Right atrium auricular region (tissue), 2 donors: ENCODE measurements around the gene MPZL3. TPM values are rescaled to one million over a fixed set of nuclear protein-coding genes. Genes with fewer than 3 reads are reported as not detected.
"Not testable (repeated sequence)": the region's sequence is repeated elsewhere in the genome, so short reads cannot be mapped to it uniquely, and the experiment has no call there.

Experiments used
- DNase-seq: peaks from one replicate; pipeline ENCODE4 v3.0.0-alpha.2; 2019; ENCODE audit warnings: low spot score
- H3K27ac ChIP-seq, 2 donors: fragments of 200-600 bp; sonication (generic); 1 replicate in 1 of 2; 2 replicates in 1 of 2; pipeline ENCODE4 v1.5.1; 2016 to 2019
- H3K27me3 ChIP-seq, 2 donors: fragments of 200-600 bp; sonication (generic); one replicate each; pipeline versions ENCODE4 v1.5.1 to v1.6.0; 2017 to 2019
- H3K36me3 ChIP-seq: fragments of 200-600 bp; sonication (generic); one replicate; pipeline ENCODE4 v1.5.1; 2016
- H3K4me1 ChIP-seq, 2 donors: fragments of 200-600 bp; sonication (generic); one replicate each; pipeline versions ENCODE4 v1.5.1 to v1.6.0; 2017 to 2019
- H3K4me3 ChIP-seq, 2 donors: fragments of 200-600 bp; sonication (generic); 1 replicate in 1 of 2; 2 replicates in 1 of 2; pipeline ENCODE4 v1.5.1; 2017 to 2019; ENCODE audit warnings: mild to moderate bottlenecking in 1 of 2, moderate library complexity in 1 of 2
- H3K9me3 ChIP-seq, 2 donors: fragments of 200-600 bp; sonication (generic); one replicate each; pipeline ENCODE4 v1.5.1; 2019
- total RNA-seq, 2 donors: library from RNA; depleted of rRNA; stranded (reverse); fragments of >200 nt; gene quantifications; one replicate each; pipeline ENCODE4 v1.1.0, GENCODE V29; 2016
- TF ChIP-seq, protein P1 (sequence below), 2 donors: fragments of 200-600 bp; sonication (generic); IDR thresholded peaks; one replicate each; pipeline ENCODE4 v1.5.1; 2019; ENCODE audit warnings: antibody characterized with exemption in 2 of 2

The MPZL3 gene
- total RNA-seq, 2 donors from 2014 or later, result 1.0 to 2.0 TPM

DNA sequence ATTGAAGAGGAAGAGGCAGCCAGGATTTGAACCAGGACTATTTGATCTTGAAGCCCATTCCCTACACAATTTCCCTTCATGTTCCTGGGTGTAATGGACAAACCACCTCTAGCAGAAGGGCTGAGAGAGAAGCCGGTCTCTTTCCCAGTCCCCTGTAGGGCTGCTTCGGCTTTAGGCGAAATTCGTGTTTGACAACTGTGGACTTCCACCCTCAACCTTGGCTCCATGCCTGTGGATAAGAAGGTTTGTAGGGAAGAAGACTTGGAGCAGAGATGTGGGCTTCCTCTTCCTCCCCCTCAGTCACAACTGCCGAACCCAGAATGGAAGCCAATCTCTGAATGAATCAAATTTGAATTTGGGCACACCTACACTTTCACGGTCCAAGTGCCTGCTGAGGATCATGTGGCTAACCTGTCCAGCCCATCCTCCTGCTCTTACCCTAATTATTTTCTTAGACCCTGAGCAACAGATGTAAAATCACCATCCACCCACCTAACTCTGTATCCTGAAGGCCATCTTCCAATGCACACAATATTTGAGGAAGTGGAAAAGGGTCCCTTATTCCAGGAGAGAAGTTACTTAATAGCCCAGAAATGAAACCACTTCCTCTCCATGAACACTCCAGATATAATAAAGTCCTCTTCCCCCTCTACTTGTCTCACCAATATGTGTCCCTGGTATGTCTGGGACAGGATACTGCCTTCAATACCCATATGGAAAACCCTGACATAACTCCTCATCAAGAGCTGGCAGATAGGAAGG lies 65.6 kb downstream of the MPZL3 start:
- TF ChIP-seq, protein P1, sequence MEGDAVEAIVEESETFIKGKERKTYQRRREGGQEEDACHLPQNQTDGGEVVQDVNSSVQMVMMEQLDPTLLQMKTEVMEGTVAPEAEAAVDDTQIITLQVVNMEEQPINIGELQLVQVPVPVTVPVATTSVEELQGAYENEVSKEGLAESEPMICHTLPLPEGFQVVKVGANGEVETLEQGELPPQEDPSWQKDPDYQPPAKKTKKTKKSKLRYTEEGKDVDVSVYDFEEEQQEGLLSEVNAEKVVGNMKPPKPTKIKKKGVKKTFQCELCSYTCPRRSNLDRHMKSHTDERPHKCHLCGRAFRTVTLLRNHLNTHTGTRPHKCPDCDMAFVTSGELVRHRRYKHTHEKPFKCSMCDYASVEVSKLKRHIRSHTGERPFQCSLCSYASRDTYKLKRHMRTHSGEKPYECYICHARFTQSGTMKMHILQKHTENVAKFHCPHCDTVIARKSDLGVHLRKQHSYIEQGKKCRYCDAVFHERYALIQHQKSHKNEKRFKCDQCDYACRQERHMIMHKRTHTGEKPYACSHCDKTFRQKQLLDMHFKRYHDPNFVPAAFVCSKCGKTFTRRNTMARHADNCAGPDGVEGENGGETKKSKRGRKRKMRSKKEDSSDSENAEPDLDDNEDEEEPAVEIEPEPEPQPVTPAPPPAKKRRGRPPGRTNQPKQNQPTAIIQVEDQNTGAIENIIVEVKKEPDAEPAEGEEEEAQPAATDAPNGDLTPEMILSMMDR (IDR thresholded peaks at IDR 0.05), result no peak
- no peak for DNase-seq
- H3K4me3 ChIP-seq, result no peak overlapping the region
- no peaks in the 10 kb centered on the region for H3K27me3 ChIP-seq
- no peaks in the 10 kb centered on the region for H3K4me1 ChIP-seq
- H3K9me3 ChIP-seq, result no peaks in the 10 kb centered on the region
- no peak overlapping the region for H3K27ac ChIP-seq
- H3K36me3 ChIP-seq, result no peaks in the 10 kb centered on the region

DNA sequence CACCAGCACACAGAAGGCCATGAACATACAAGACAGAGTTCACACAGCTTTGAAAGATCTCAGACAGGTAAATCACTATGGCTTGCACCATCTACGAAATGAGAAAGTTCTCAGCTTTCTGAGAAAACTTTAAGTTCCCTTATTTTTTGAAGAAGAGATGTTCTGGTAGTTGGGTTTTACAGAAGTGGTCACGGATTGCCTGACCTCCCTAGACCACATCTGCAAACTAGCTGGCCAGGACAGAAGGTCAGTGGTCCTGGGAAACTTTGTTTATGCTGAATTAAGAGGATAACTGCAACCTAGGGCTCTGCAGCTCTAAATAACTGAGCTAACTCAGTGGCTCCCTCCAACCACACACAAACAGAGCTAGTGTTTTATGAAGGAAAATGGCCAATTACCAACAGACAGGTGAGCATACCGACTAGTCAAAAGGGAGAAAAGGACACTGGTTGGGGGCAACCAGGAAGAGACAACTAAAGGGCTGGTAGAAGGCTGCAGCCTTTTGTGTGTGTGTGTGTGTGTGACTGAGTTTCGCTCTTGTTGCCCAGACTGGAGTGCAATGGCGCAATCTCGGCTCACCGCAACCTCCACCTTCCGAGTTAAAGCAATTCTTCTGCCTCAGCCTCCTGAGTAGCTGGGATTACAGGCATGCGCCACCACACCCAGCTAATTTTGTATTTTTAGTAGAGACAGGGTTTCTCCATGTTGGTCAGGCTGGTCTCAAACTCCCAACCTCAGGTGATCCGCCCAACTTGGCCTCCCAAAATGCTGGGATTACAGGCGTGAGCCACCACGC lies 67.2 kb downstream of the MPZL3 start:
- Histone ChIP-seq H3K4me1 (peaks cover 0 to 12% of the 10 kb centered on the region in 2 donors), H3K27me3 (no peaks in the 10 kb centered on the region), H3K9me3 (no peaks in the 10 kb centered on the region), H3K36me3 (no peaks in the 10 kb centered on the region), H3K4me3 (no peak overlapping the region), H3K27ac (no peak overlapping the region)
- TF ChIP-seq, protein P1 (IDR thresholded peaks at IDR 0.05), result no peak
- DNase-seq, result no peak

GRCh38 chr11:118183691-118184090 lies 68.5 kb downstream of the MPZL3 start:
- DNase-seq, result not testable (repeated sequence)

DNA sequence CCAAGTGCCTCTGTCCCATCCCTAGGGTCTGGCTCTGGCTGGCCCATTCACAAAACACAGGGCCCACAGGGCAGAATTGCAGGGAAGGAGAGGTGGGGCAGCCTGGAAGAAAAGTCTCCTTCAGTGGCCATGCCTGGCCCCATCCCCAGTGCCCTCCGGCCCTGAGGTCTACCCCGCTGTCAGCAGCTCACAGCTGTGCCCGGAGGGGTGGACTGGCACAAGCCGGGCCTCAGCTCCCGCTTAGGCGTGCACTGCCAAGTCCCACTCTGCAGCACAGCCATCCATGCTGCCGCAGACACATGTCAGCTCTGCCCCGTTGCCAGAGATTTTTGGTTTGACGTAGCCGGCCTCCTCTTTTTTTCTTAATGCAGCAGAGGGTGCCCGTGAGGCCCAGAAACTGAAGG lies 71.9 kb downstream of the MPZL3 start:
- H3K4me1 ChIP-seq, result peaks cover 0 to 16% of the 10 kb centered on the region in 2 donors
- no peaks in the 10 kb centered on the region for H3K9me3 ChIP-seq
- peak; percentile 85 for DNase-seq
- H3K27ac ChIP-seq, result peak overlapping the region; percentile 82 to 83
- no peaks in the 10 kb centered on the region for H3K36me3 ChIP-seq
- no peaks in the 10 kb centered on the region for H3K27me3 ChIP-seq
- TF ChIP-seq, protein P1 (IDR thresholded peaks at IDR 0.05), result no peak
- H3K4me3 ChIP-seq, result no peak overlapping the region

More at GRCh38 chr11:118183691-118184090, 68.5 kb downstream of the MPZL3 start:
- H3K36me3 ChIP-seq, H3K9me3 ChIP-seq, H3K4me3 ChIP-seq, H3K27me3 ChIP-seq, H3K27ac ChIP-seq: not testable (repeated sequence)
- H3K4me1 ChIP-seq, result peaks cover 0 to 16% of the 10 kb centered on the region in 2 donors

GRCh38 chr11:118176778-118177134 lies 75.4 kb downstream of the MPZL3 start:
- DNase-seq, result no peak
- H3K27me3 ChIP-seq, result no peaks in the 10 kb centered on the region
- no peak overlapping the region for H3K4me3 ChIP-seq
- H3K9me3 ChIP-seq, result no peaks in the 10 kb centered on the region
- peak overlapping the region; percentile 78 to 92 for H3K27ac ChIP-seq
- no peaks in the 10 kb centered on the region for H3K36me3 ChIP-seq
- TF ChIP-seq, protein P1 (IDR thresholded peaks at IDR 0.05), result no peak
- H3K4me1 ChIP-seq, result peaks cover 0 to 19% of the 10 kb centered on the region in 2 donors

Other genes with a start within 250 kb of the MPZL3 start
- not detected for gene TMPRSS4, start 175.3 kb downstream of the MPZL3 start, total RNA-seq
- gene SMIM35, start 165.4 kb downstream of the MPZL3 start, total RNA-seq, result not detected
- 10 to 100 TPM in 1 of 2 donors, 1 to 10 TPM in 1; 2.5 to 11.8 TPM for gene SCN4B, start 99.5 kb downstream of the MPZL3 start, total RNA-seq
- gene SCN2B, start 75.7 kb downstream of the MPZL3 start, total RNA-seq, result 1 to 10 TPM; 3.4 to 8.2 TPM
- 1 to 10 TPM in 1 of 2 donors, under 1 TPM in 1; 0.48 to 2.2 TPM for gene JAML, start 27.4 kb downstream of the MPZL3 start, total RNA-seq
- gene MPZL2, start 11.9 kb upstream of the MPZL3 start, total RNA-seq, result 10 to 100 TPM; 13.8 to 16.8 TPM
- 1 to 10 TPM in 1 of 2 donors, not detected in 1; 1.8 TPM for gene CD3E, start 52.4 kb upstream of the MPZL3 start, total RNA-seq
- 1 to 10 TPM in 1 of 2 donors, not detected in 1; 1.5 TPM for gene CD3D, start 90.3 kb upstream of the MPZL3 start, total RNA-seq
- under 1 TPM in 1 of 2 donors, not detected in 1; 0.24 TPM for gene CD3G, start 92.0 kb upstream of the MPZL3 start, total RNA-seq
- 10 to 100 TPM; 46.3 to 53.4 TPM for gene UBE4A, start 107.2 kb upstream of the MPZL3 start, total RNA-seq
- gene ATP5MG, start 149.2 kb upstream of the MPZL3 start, total RNA-seq, result 100 to 1,000 TPM in 1 of 2 donors, 10 to 100 TPM in 1; 82.3 to 122 TPM
- 10 to 100 TPM; 28.1 to 41.7 TPM for gene KMT2A, start 184.1 kb upstream of the MPZL3 start, total RNA-seq